GM12878 (cell line): ENCODE measurements around the gene NBPF1. TPM values are rescaled to one million over a fixed set of nuclear protein-coding genes. Genes with fewer than 3 reads are reported as not detected.
"Not testable (repeated sequence)": the region's sequence is repeated elsewhere in the genome, so short reads cannot be mapped to it uniquely, and the experiment has no call there.

Source experiments
- ATAC-seq: fragments of 200-7000 bp; cut with Tn5 transposase; 3 replicates; pipeline ENCODE4 v1.9.1; 2020; ENCODE audit warnings: mild to moderate bottlenecking, moderate library complexity
- BruUV-seq: library from RNA; stranded (reverse); fragments of 400-500 nt; replicated peaks from 2 replicates; lab custom pipeline; 2021; lab: Mats Ljungman, UMichigan
- CTCF ChIA-PET: fragments of 300-600 bp; sonication (Branson Sonifier 250); formaldehyde crosslinking; extraction: SDS; loops from one replicate; lab custom pipeline; 2021; ENCODE audit warnings: inconsistent platforms; lab: Yijun Ruan, JAX
- POLR2A ChIA-PET: fragments of 350-600 bp; formaldehyde crosslinking; extraction: SDS; loops from one replicate; lab custom pipeline; 2021; ENCODE audit warnings: inconsistent platforms; lab: Charles Lee
- RAD21 ChIA-PET: fragments of 300-600 bp; sonication (Branson Sonifier 250); formaldehyde crosslinking; loops from one replicate; lab custom pipeline; 2023; ENCODE audit warnings: antibody characterized with exemption; ENCODE audit not compliant: unreplicated experiment; lab: Charles Lee
- SMC1A ChIA-PET: fragments of 300-600 bp; sonication (Branson Sonifier 250); formaldehyde crosslinking; loops from one replicate; lab custom pipeline; 2023; ENCODE audit not compliant: unreplicated experiment, uncharacterized antibody; lab: Charles Lee
- DNase-seq: peaks from one replicate; pipeline ENCODE4 v3.0.0-alpha.2; 2011; ENCODE audit warnings: low read depth, low spot score
- FAIRE-seq: peaks from 3 replicates; lab custom pipeline; 2011; peaks lifted over from hg19 to GRCh38; lab: Jason Lieb, UNC
- H2AFZ ChIP-seq: 2 replicates; pipeline ENCODE4 v1.6.0; 2011; ENCODE audit warnings: low read depth, low read length, control low read depth; ENCODE audit not compliant: control insufficient read depth
- H3K27ac ChIP-seq: 2 replicates; pipeline ENCODE4 v1.5.1; 2011; ENCODE audit warnings: control low read depth; ENCODE audit not compliant: control insufficient read depth, insufficient read depth
- H3K27me3 ChIP-seq, 2 experiments: replicated peaks in 1 of 2; 2 replicates each; pipeline versions ENCODE4 v1.6.0 to v1.6.1; 2011; ENCODE audit warnings: low read length in 1 of 2; ENCODE audit not compliant: control insufficient read depth in 2 of 2, insufficient read depth in 2 of 2
- H3K36me3 ChIP-seq, 2 experiments: 2 replicates each; pipeline ENCODE4 v1.5.1; 2011; ENCODE audit warnings: low read length in 1 of 2; ENCODE audit not compliant: control insufficient read depth in 2 of 2, insufficient read depth in 2 of 2
- H3K4me1 ChIP-seq: 2 replicates; pipeline ENCODE4 v1.6.1; 2011; ENCODE audit warnings: mild to moderate bottlenecking, low read length, moderate library complexity, mixed read lengths; ENCODE audit not compliant: control insufficient read depth, insufficient read depth
- H3K4me2 ChIP-seq: 2 replicates; pipeline ENCODE4 v1.6.0; 2011; ENCODE audit warnings: control low read depth; ENCODE audit not compliant: control insufficient read depth, insufficient read depth
- H3K4me3 ChIP-seq: fragments of 200-600 bp; sonication (generic); 2 replicates; pipeline ENCODE4 v1.5.1; 2016
- H3K79me2 ChIP-seq: 2 replicates; pipeline ENCODE4 v1.6.0; 2011; ENCODE audit warnings: low read length; ENCODE audit not compliant: control insufficient read depth, insufficient read depth
- H3K9ac ChIP-seq: 2 replicates; pipeline ENCODE4 v1.8.0; 2011; ENCODE audit warnings: low read length, control low read depth, mixed read lengths; ENCODE audit not compliant: control insufficient read depth, insufficient read depth
- H3K9me3 ChIP-seq: replicated peaks from 3 replicates; pipeline ENCODE4 v1.5.1; 2011; ENCODE audit warnings: mild to moderate bottlenecking, low read length; ENCODE audit not compliant: control insufficient read depth, insufficient read depth
- H4K20me1 ChIP-seq: 2 replicates; pipeline ENCODE4 v1.6.0; 2011; ENCODE audit not compliant: control insufficient read depth, insufficient read depth
- WGBS: methylation state at CpG from one replicate; pipeline ENCODE4 v1.1.6; 2016; ENCODE audit warnings: low lambda C conversion rate; ENCODE audit not compliant: insufficient replicate concordance, insufficient coverage; ENCODE audit errors: missing lambda C conversion rate; 5-methylcytosine and 5-hydroxymethylcytosine counted together
- in situ Hi-C: fragments of 300-500 bp; cut with MboI; formaldehyde crosslinking; loops from 9 replicates; pipeline ENCODE4 v1.14.3; 2018; ENCODE audit warnings: mixed read lengths
- intact Hi-C: fragments of 100-400 bp; cut with micrococcal nuclease; formaldehyde crosslinking; loops from one replicate; pipeline ENCODE4 v1.14.2; 2022; ENCODE audit not compliant: unreplicated experiment
- polyA plus RNA-seq, 11 experiments: library from polyadenylated mRNA; depleted of rRNA in 4 of 11; unstranded in 6 of 11; stranded (reverse) in 5 of 11; fragments of >200 nt; fragmentation: Nextera tagmentation in 4 of 11; fragmentation: Illumina TruSeq in 1 of 11; extraction: Ambion mirVana in 4 of 11; extraction: Trizol in 1 of 11; gene quantifications; 1 replicate in 1 of 11; 2 replicates in 10 of 11; pipeline versions ENCODE4 v1.2.1 to v1.2.3, GENCODE V29; 2011 to 2016; ENCODE audit warnings: inconsistent platforms in 2 of 11, missing spikeins in 2 of 11, low read depth in 1 of 11
- total RNA-seq, 4 experiments: library from RNA; depleted of rRNA in 3 of 4; stranded (reverse); fragments of >200 nt in 3 of 4; fragmentation: Illumina TruSeq in 1 of 4; extraction: Trizol in 1 of 4; gene quantifications; 2 replicates each; pipeline versions ENCODE4 v1.2.1 to v1.2.3, GENCODE V29; 2013 to 2021

NBPF1 gene
- total and polyA plus RNA-seq, 10 of the 15 experiments (the other 5 are each of a cell fraction or from before 2014, with no cell fraction given): 0.20 to 3.4 (median 0.71) TPM

DNA sequence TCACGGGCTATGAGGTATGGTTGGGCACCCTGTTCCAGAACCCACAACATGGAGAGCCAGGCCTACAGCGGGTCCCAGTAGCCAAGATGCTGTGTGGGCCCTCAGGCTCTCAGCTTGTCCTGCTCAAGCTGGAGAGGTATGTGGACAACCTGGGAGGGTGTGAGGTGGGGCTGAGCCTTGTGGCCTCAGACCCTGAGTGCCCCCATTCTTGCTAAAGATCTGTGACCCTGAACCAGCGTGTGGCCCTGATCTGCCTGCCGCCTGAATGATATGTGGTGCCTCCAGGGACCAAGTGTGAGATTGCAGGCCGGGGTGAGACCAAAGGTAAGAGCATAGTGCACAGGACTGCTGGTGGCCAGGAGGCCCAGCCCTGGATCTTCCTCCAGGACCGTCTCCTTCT lies 36.0 kb upstream of the NBPF1 start:
- H3K9ac ChIP-seq, FAIRE-seq, CTCF ChIA-PET, intact Hi-C loops, H3K27ac ChIP-seq, SMC1A ChIA-PET, DNase-seq, H3K4me2 ChIP-seq, H3K27me3 ChIP-seq, H2AFZ ChIP-seq, ATAC-seq, H3K4me3 ChIP-seq, H3K4me1 ChIP-seq, BruUV-seq, in situ Hi-C loops, H4K20me1 ChIP-seq, H3K36me3 ChIP-seq, POLR2A ChIA-PET, H3K79me2 ChIP-seq, H3K9me3 ChIP-seq, RAD21 ChIA-PET: not testable (repeated sequence)
- WGBS: 37% methylated on average over 6 of the region's 6 CpGs

- WGBS: no CpG with 5 or more reads among the region's 8 CpGs
- FAIRE-seq, H4K20me1 ChIP-seq, H3K79me2 ChIP-seq, ATAC-seq, H3K4me2 ChIP-seq, POLR2A ChIA-PET, intact Hi-C loops, RAD21 ChIA-PET, H3K4me3 ChIP-seq, H3K27ac ChIP-seq, in situ Hi-C loops, H3K9ac ChIP-seq, H3K4me1 ChIP-seq, H2AFZ ChIP-seq, DNase-seq, BruUV-seq, H3K27me3 ChIP-seq, CTCF ChIA-PET, SMC1A ChIA-PET, H3K9me3 ChIP-seq, H3K36me3 ChIP-seq: not testable (repeated sequence)
Observed at GRCh38 chr1:16648756-16649155, 35.4 kb upstream of the NBPF1 start.

GRCh38 chr1:16648250-16648649 lies 34.9 kb upstream of the NBPF1 start:
- DNase-seq, FAIRE-seq, H4K20me1 ChIP-seq, in situ Hi-C loops, H3K27ac ChIP-seq, H3K36me3 ChIP-seq, SMC1A ChIA-PET, POLR2A ChIA-PET, CTCF ChIA-PET, intact Hi-C loops, ATAC-seq, H3K27me3 ChIP-seq, RAD21 ChIA-PET, H3K4me2 ChIP-seq, H2AFZ ChIP-seq, H3K4me3 ChIP-seq, H3K9me3 ChIP-seq, H3K9ac ChIP-seq, BruUV-seq: not testable (repeated sequence)
- Histone ChIP-seq H3K79me2 (peaks cover 12% of the 10 kb centered on the region), H3K4me1 (peaks cover 13% of the 10 kb centered on the region)
- 82% methylated on average over 27 of the region's 32 CpGs for WGBS

DNA sequence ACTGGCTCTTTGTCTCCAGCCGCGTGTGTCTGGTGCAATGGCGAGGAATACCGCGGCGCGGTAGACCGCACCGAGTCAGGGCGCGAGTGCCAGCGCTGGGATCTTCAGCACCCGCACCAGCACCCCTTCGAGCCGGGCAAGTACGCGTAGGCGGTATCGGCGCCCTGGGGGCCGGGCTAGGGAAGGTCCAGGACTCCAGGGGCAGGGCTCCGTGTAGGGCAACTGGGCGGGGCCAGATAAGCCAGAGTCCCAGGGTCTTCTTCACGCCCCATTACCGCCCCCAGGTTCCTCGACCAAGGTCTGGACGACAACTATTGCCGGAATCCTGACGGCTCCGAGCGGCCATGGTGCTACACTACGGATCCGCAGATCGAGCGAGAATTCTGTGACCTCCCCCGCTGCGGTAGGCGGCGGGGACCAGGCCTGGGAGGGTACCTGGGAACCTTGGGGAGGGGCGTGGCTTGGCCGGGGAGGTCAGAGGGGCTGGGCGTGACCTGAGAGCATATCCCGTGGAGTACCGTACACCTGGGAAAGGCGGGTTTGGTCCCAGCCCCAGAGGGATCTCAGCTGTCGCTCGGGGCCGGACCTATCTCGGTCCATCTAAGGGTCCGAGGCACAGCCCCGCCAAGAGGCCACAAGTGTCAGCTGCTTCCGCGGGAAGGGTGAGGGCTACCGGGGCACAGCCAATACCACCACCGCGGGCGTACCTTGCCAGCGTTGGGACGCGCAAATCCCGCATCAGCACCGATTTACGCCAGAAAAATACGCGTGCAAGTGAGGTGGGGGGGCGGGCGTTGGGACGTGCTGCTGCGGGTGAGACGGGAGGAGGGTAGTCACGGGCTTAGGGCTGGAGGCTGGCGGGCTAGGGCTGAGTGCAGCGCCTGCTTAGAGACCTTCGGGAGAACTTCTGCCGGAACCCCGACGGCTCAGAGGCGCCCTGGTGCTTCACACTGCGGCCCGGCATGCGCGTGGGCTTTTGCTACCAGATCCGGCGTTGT lies 34.1 kb upstream of the NBPF1 start:
- H3K4me3 ChIP-seq, CTCF ChIA-PET, intact Hi-C loops, H2AFZ ChIP-seq, RAD21 ChIA-PET, H3K9ac ChIP-seq, H3K27me3 ChIP-seq, DNase-seq, BruUV-seq, FAIRE-seq, H3K36me3 ChIP-seq, in situ Hi-C loops, SMC1A ChIA-PET, POLR2A ChIA-PET, H4K20me1 ChIP-seq, H3K27ac ChIP-seq, ATAC-seq, H3K4me2 ChIP-seq, H3K9me3 ChIP-seq: not testable (repeated sequence)
- WGBS: 32% methylated on average over 61 of the region's 84 CpGs
- peaks cover 18% of the 10 kb centered on the region for H3K4me1 ChIP-seq
- H3K79me2 ChIP-seq: peaks cover 13% of the 10 kb centered on the region
